CD14-positive monocyte (primary cell): ENCODE data around the gene STEAP4. TPM values are rescaled to one million over a fixed set of nuclear protein-coding genes. Genes with fewer than 3 reads are reported as not detected.

ENCODE experiments used
- DNase-seq, 3 donors: peaks; one replicate each; pipeline ENCODE4 v3.0.0-alpha.2; 2011 to 2022
- H2AFZ ChIP-seq: 2 replicates; pipeline ENCODE4 v1.6.0; 2012; ENCODE audit warnings: mild to moderate bottlenecking, low read depth, low read length, inconsistent platforms; ENCODE audit not compliant: insufficient read depth, poor library complexity, severe bottlenecking
- H3K27ac ChIP-seq, 2 donors: 1 replicate in 1 of 2; 2 replicates in 1 of 2; pipeline ENCODE4 v1.5.1; 2012 to 2013; ENCODE audit warnings: low read length in 2 of 2, control low read depth in 1 of 2, inconsistent platforms in 1 of 2, low read depth in 1 of 2, mild to moderate bottlenecking in 1 of 2
- H3K27me3 ChIP-seq, 2 donors: one replicate each; pipeline versions ENCODE4 v1.6.0 to v1.6.1; 2011 to 2013; ENCODE audit warnings: low read length in 2 of 2; ENCODE audit not compliant: control insufficient read depth in 2 of 2, insufficient read depth in 2 of 2
- H3K36me3 ChIP-seq, 2 donors: replicated peaks in 1 of 2; 1 replicate in 1 of 2; 2 replicates in 1 of 2; pipeline versions ENCODE4 v1.5.1 to v1.6.1; 2012 to 2013; ENCODE audit warnings: low read length in 2 of 2, control low read depth in 1 of 2, inconsistent platforms in 1 of 2, mild to moderate bottlenecking in 1 of 2; ENCODE audit not compliant: insufficient read depth in 2 of 2, control insufficient read depth in 1 of 2
- H3K4me1 ChIP-seq, 2 donors: 1 replicate in 1 of 2; 2 replicates in 1 of 2; pipeline versions ENCODE4 v1.5.1 to v1.6.1; 2012 to 2013; ENCODE audit warnings: low read length in 2 of 2, control low read depth in 1 of 2, inconsistent platforms in 1 of 2, mild to moderate bottlenecking in 1 of 2, moderate library complexity in 1 of 2; ENCODE audit not compliant: insufficient read depth in 2 of 2, control insufficient read depth in 1 of 2
- H3K4me2 ChIP-seq: replicated peaks from 2 replicates; pipeline ENCODE3; 2012; ENCODE audit warnings: low read length, moderate library complexity, mild to moderate bottlenecking; ENCODE audit not compliant: poor library complexity, severe bottlenecking; ENCODE audit errors: extremely low read depth
- H3K4me3 ChIP-seq, 3 experiments: fragments of 200-600 bp in 1 of 3; sonication (generic) in 1 of 3; replicated peaks in 1 of 3; 1 replicate in 2 of 3; 2 replicates in 1 of 3; pipeline ENCODE4 v1.5.1; 2011 to 2013; ENCODE audit warnings: low read length in 3 of 3, mild to moderate bottlenecking in 3 of 3, control low read depth in 2 of 3, low read depth in 2 of 3, inconsistent platforms in 1 of 3, moderate library complexity in 1 of 3
- H3K79me2 ChIP-seq: 2 replicates; pipeline ENCODE4 v1.6.0; 2012; ENCODE audit warnings: mild to moderate bottlenecking, control low read depth, inconsistent platforms, low read length, moderate library complexity; ENCODE audit not compliant: insufficient read depth
- H3K9ac ChIP-seq: 2 replicates; pipeline ENCODE4 v1.6.0; 2017; ENCODE audit warnings: low read length, mild to moderate bottlenecking; ENCODE audit not compliant: insufficient read depth, poor library complexity, severe bottlenecking
- H3K9me3 ChIP-seq, 2 donors: replicated peaks in 1 of 2; 1 replicate in 1 of 2; 2 replicates in 1 of 2; pipeline versions ENCODE4 v1.5.1 to v1.6.1; 2012 to 2013; ENCODE audit warnings: low read length in 2 of 2, control low read depth in 1 of 2; ENCODE audit not compliant: control insufficient read depth in 1 of 2, insufficient read depth in 1 of 2
- H4K20me1 ChIP-seq: 2 replicates; pipeline ENCODE4 v1.6.0; 2012; ENCODE audit warnings: mild to moderate bottlenecking, low read length, control low read depth, moderate library complexity; ENCODE audit not compliant: insufficient read depth
- H3K27ac Mint-ChIP-seq, 7 donors: one replicate each; pipeline ENCODE4 v1.8.0; 2020; ENCODE audit warnings: mild to moderate bottlenecking in 7 of 7, mixed read lengths in 7 of 7, moderate library complexity in 6 of 7, inconsistent platforms in 2 of 7
- H3K27me3 Mint-ChIP-seq, 3 donors: one replicate each; pipeline ENCODE4 v1.8.0; 2021 to 2022; ENCODE audit warnings: low read depth in 3 of 3, mild to moderate bottlenecking in 3 of 3, mixed read lengths in 3 of 3, moderate library complexity in 3 of 3, inconsistent platforms in 1 of 3
- H3K36me3 Mint-ChIP-seq, 2 donors: one replicate each; pipeline ENCODE4 v1.8.0; 2020; ENCODE audit warnings: mixed read lengths in 2 of 2, inconsistent platforms in 1 of 2, mild to moderate bottlenecking in 1 of 2
- H3K4me1 Mint-ChIP-seq: one replicate; pipeline ENCODE4 v1.8.0; 2020; ENCODE audit warnings: mild to moderate bottlenecking, mixed read lengths
- H3K4me3 Mint-ChIP-seq, 2 donors: one replicate each; pipeline ENCODE4 v1.8.0; 2020; ENCODE audit warnings: mild to moderate bottlenecking in 2 of 2, mixed read lengths in 2 of 2, moderate library complexity in 1 of 2
- H3K9me3 Mint-ChIP-seq, 7 donors: one replicate each; pipeline ENCODE4 v1.8.0; 2020 to 2022; ENCODE audit warnings: mixed read lengths in 7 of 7, mild to moderate bottlenecking in 6 of 7, moderate library complexity in 6 of 7, inconsistent platforms in 2 of 7
- CTCF ChIP-seq: fragments of 200-600 bp; IDR thresholded peaks from one replicate; pipeline ENCODE4 v1.8.0; 2022; ENCODE audit warnings: antibody characterized with exemption, mild to moderate bottlenecking
- WGBS: methylation state at CpG from one replicate; pipeline ENCODE4 v1.1.5; 2013; ENCODE audit warnings: missing lambda C conversion rate; ENCODE audit not compliant: insufficient coverage; 5-methylcytosine and 5-hydroxymethylcytosine counted together
- intact Hi-C, 2 donors: fragments of 100-400 bp; cut with micrococcal nuclease; formaldehyde crosslinking; loops; one replicate each; pipeline versions ENCODE4 v1.15.0 to v1.15.1; 2023
- polyA plus RNA-seq, 3 donors: library from polyadenylated mRNA; depleted of rRNA in 1 of 3; unstranded in 2 of 3; stranded (reverse) in 1 of 3; fragments of 300-500 nt in 2 of 3; fragments of >200 nt in 1 of 3; fragmentation: Illumina TruSeq in 2 of 3; gene quantifications; 1 replicate in 2 of 3; 2 replicates in 1 of 3; pipeline ENCODE4 v1.2.3, GENCODE V29; 2012 to 2021

Gene STEAP4
- polyA plus RNA-seq, 3 donors = 17.1 to 40.0 (median 26.2) TPM

- WGBS = 100% methylated on average over 2 of the region's 11 CpGs
These were observed 15.1 kb downstream of the STEAP4 start for GRCh38 chr7:88291398-88292173.

GRCh38 chr7:88290491-88290890 is 16.2 kb downstream of the STEAP4 start:
- Histone ChIP-seq H3K79me2 (no peaks in the 10 kb centered on the region), H3K9ac (no peak overlapping the region), H3K4me2 (no peak overlapping the region), H4K20me1 (no peaks in the 10 kb centered on the region), H3K4me1 (peaks cover 8 to 14% of the 10 kb centered on the region in 2 donors), H3K27ac (no peak overlapping the region), H3K27me3 (no peaks in the 10 kb centered on the region), H3K4me3 (no peak overlapping the region), H3K9me3 (no peaks in the 10 kb centered on the region), H3K36me3 (peaks cover 21 to 38% of the 10 kb centered on the region in 2 donors), H2AFZ (no peak overlapping the region)
- Mint-ChIP-seq H3K9me3 (peaks cover 0 to 5% (median 3%) of the 10 kb centered on the region in 7 donors), H3K36me3 (peaks cover 32 to 33% of the 10 kb centered on the region in 2 donors), H3K4me1 (peaks cover 30% of the 10 kb centered on the region), H3K27ac (peak overlapping the region in 1 of 7 donors; percentile 60), H3K4me3 (no peak overlapping the region), H3K27me3 (peaks cover 0 to 3% (median 2%) of the 10 kb centered on the region in 3 donors)
- intact Hi-C loops = no loop called here
- no peak for DNase-seq
- 77% methylated on average over 2 of the region's 4 CpGs for WGBS
- no peak for TF ChIP-seq CTCF

More at GRCh38 chr7:88291398-88292173, 15.1 kb downstream of the STEAP4 start:
- no peak overlapping the region for H2AFZ ChIP-seq
- Mint-ChIP-seq H3K36me3 (peaks cover 30 to 33% of the 10 kb centered on the region in 2 donors), H3K27ac (no peak overlapping the region), H3K4me3 (no peak overlapping the region), H3K9me3 (peaks cover 0 to 5% (median 3%) of the 10 kb centered on the region in 7 donors), H3K27me3 (peaks cover 0 to 2% (median 0%) of the 10 kb centered on the region in 3 donors), H3K4me1 (peaks cover 31% of the 10 kb centered on the region)
- H3K79me2 ChIP-seq = no peaks in the 10 kb centered on the region
- peak overlapping the region in 1 of 2 donors; percentile 28 for H3K27ac ChIP-seq
- H4K20me1 ChIP-seq = no peaks in the 10 kb centered on the region
- no peak for TF ChIP-seq CTCF
- H3K4me2 ChIP-seq = no peak overlapping the region
- no peaks in the 10 kb centered on the region for H3K9me3 ChIP-seq
- H3K4me1 ChIP-seq = peaks cover 8 to 14% of the 10 kb centered on the region in 2 donors
- H3K36me3 ChIP-seq = peaks cover 21 to 37% of the 10 kb centered on the region in 2 donors
- no peak overlapping the region for H3K9ac ChIP-seq
- H3K27me3 ChIP-seq = no peaks in the 10 kb centered on the region
- intact Hi-C loops = no loop called here
- no peak for DNase-seq
- no peak overlapping the region for H3K4me3 ChIP-seq
